Uterus (tissue), 2 donors: Measurements from ENCODE around the gene TRIM46.

Experiments used
- POLR2A ChIP-seq, 2 donors: fragments of 450-650 bp; IDR thresholded peaks; one replicate each; pipeline ENCODE4 v1.6.1; 2016; ENCODE audit warnings: antibody characterized with exemption in 2 of 2, mild to moderate bottlenecking in 1 of 2, moderate library complexity in 1 of 2
- TF ChIP-seq, protein P1 (sequence below), 4 experiments: fragments of 200-600 bp in 2 of 4; fragments of 450-650 bp in 2 of 4; sonication (generic) in 2 of 4; IDR thresholded peaks; one replicate each; pipeline ENCODE4 v1.5.1; 2016 to 2019; ENCODE audit warnings: antibody characterized with exemption in 4 of 4, mild to moderate bottlenecking in 2 of 4, moderate library complexity in 1 of 4

DNA sequence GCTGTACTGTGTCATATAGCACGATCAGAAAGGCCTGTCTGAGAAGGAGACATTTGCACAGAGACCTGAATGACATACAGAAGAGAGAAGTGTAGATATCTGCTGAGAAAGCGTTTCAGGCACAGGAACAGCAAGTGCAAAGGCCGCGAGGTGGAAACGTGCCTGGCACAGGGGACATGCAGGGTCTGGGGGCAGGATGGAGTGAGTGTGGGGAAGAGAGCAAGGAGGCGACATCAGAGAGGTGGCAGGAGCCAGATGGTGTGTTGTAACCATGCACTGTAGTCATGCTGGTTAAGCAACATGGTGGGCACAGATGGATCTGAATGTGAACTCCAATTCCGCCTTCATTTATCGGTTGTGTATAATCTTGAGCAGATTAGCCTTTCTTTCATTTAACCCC is 13.5 kb upstream of the TRIM46 start:
- TF ChIP-seq, protein P1, sequence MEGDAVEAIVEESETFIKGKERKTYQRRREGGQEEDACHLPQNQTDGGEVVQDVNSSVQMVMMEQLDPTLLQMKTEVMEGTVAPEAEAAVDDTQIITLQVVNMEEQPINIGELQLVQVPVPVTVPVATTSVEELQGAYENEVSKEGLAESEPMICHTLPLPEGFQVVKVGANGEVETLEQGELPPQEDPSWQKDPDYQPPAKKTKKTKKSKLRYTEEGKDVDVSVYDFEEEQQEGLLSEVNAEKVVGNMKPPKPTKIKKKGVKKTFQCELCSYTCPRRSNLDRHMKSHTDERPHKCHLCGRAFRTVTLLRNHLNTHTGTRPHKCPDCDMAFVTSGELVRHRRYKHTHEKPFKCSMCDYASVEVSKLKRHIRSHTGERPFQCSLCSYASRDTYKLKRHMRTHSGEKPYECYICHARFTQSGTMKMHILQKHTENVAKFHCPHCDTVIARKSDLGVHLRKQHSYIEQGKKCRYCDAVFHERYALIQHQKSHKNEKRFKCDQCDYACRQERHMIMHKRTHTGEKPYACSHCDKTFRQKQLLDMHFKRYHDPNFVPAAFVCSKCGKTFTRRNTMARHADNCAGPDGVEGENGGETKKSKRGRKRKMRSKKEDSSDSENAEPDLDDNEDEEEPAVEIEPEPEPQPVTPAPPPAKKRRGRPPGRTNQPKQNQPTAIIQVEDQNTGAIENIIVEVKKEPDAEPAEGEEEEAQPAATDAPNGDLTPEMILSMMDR (IDR thresholded peaks at IDR 0.05), result no peak
- no peak for TF ChIP-seq POLR2A (IDR thresholded peaks at IDR 0.05)
